Activated CD4-positive, alpha-beta T cell treated with anti-CD3 and anti-CD28 coated beads, Interleukin-10, Interleukin-2, amounts not matched to agents 100 ng/mL and 50 ng/mL, durations not matched to agents 16 hours and 8 hours (primary cell): ENCODE measurements around the gene LENG8.

Experiments
- DNase-seq: peaks from one replicate; pipeline ENCODE4 v3.0.0-alpha.2; 2020

Gene LENG8

DNA sequence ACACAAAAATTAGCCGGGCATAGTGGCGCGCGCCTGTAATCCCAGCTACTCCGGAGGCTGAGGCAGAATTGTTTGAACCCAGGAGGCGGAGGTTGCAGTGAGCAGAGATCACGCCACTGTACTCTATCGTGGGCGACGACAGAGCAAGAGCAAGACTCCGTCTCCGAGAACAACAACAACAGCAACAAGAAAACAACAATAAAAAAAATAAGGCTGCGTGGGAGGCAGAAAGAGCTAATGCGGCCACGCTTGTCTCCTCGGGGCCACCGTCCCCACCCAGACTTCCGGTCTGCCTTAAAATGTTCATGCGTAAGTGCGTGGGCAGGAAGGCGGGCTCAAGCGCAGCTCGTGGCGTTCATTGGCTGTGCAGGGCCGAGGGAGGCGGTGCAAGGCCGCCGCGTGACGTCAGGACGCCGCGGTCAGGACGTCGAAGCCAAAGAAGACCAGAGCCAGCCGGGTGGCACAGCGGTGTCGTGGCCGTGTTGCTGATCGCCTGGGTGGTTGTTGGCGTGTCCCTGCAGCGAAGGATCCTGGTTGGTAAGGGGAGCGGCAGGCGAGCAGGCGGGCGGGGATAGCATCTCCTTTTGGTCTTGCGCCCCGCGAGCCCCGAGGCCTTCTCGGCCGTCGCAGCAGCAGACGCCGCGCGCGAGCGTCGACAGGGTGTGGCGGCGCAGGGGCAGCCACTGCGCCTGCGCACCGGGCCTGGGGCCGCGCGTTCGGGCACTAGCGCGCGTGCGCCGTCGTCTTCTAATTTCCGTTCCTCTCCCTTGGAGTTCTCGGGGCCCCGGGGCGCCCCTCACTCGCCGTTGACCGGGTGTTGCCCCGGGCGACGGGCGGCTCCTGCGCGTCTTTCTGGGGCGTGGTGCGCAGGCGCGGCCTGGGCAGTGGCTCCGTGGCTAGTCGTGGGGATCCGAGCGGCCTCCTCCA is at the start of gene LENG8:
TSS of gene LENG8 (plus strand) at position 426 of the 927 bp plus-strand sequence. CDS start 2,146 bp downstream, outside the sequence.
- DNase-seq = peak; percentile 98

DNA sequence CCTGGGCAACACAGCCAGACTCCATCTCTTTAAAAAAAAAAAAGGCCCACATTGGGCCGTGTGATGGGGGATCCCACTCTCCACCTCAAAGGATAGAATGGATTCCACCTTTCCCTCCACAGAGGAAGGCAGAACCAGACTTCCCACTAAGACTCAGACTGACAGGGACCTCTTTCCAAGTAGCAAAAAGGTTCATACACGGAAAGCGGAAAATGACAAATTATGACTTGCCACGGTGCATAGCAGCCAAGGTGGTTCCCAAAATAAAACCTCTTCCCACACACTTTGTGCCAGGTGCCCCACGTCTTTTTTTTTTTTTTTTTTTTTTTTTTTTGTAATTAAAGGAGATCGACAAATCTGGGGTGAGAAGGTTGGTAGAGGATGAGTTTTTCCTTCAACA is 48.1 kb upstream of the LENG8 start:
- no peak for DNase-seq

DNA sequence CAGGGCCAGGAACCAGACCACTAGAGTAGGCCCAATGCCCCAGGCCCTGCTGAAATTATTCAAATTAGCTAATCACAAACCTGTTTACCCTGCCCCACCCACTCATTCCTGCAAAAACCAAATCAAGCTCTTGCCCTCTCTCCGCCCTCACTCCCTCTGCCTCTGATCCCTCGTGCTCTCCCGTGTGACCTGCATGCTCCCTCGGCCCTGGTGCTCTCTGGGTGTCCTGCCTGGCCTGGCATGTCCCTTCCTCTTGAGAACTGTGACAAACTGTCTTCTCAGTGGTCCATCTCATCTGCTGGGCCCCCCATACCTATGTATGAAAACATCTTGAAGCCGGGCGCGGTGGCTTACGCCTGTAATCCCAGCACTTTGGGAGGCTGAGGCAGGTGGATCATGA is 45.9 kb upstream of the LENG8 start:
- no peak for DNase-seq

DNA sequence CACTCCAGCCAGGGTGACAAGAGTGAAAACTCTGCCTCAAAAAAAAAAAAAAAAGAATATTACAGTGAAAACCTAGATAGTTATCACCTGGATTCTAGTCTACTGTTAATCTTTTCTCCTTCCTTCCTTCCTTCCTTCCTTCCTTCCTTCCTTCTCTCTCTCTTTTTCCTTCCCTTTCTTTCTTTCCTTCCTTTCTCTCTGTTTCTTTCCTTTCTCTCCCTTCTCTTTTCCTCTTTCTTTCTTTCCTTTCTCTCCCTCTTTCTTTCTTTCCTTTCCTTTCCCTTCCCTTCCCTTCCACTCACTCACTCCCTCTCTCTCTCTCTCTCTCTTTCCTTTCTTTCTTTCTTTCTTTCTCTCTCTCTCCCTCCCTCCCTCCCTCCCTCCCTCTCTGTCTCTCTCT is 43.4 kb upstream of the LENG8 start:
- DNase-seq = no peak

DNA sequence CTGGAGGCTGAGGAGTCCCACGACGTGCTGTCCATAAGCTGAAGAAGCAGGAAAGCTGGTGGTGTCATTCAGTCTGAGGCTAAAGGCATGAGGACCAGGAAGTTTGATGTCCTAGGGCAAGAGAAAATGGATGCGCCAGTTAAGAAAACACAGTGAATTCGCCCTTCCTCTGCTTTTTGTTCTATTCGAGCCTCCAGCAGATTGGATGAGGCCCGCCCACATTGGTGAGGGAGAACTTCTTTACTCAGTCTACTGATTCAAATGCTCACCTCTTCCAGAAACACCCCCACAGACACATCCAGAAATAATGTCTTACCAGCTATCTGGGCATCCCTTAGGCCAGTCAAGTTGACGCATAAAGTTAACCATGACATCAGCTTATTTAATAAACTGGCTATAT is 41.2 kb upstream of the LENG8 start:
- DNase-seq = no peak

DNA sequence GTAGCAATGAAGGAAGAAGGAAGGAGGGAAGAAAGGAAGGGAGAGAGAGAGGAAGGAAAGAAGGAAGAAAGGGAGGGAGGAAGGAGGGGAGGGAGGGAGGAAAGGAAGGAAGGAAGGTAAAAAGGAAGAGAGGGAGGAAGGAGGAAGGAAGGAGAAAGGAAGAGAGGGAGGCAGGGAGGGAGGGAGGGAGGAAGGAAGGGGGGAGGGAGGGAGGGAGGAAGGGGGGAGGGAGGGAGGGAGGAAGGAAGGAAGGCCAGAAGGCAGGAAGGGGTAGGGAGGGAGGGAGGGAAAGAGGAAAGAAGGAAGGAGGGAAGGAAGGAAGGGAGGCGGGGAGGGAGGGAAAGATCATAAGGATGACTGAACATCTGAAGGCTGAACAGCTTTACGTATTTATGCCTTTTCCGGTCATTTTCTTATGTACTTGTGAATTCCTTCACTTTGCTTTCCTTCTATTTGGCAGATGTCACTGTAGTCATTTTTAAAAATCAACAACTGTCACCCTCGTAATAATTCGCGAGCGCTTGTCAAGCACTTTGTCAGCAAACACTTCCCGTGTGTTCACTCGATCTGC is 40.5 kb upstream of the LENG8 start:
- DNase-seq = no peak

DNA sequence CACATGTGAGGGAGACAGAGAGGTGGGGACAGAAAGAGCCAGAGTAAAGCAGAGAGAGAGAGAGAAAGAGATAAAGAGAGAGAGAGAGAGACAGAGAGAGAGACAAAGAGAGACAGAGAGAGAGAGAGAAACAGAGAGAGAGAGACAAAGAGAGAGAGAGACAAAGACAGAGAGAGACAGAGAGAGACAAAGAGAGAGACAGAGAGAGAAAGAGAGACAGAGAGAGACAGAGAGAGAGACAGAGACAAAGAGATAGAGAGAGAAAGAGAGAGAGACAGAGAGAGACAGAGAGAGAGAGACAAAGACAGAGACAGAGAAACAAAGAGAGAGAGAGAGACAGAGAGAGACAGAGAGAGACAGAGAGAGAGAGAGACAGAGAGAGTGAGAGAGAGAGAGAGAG is 38.0 kb upstream of the LENG8 start:
- DNase-seq = no peak

DNA sequence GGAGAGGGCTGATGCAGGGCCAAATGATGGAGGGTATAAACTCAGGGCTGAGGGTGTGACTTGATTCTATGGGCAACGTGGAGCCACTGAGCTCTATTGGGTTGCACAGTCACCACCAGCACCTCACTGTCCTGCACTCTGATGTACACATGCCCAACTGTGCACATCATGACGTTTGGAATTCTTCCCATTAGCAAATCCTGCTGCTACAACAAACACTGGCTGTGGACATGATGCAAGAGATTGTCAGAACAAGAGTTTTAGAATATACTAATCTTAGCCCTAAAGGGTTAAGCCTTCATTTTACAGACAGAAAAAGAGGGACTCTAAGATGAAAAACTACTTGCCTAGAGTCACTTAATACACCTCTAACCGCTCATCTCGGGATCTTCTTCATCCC is 36.1 kb upstream of the LENG8 start:
- no peak for DNase-seq

DNA sequence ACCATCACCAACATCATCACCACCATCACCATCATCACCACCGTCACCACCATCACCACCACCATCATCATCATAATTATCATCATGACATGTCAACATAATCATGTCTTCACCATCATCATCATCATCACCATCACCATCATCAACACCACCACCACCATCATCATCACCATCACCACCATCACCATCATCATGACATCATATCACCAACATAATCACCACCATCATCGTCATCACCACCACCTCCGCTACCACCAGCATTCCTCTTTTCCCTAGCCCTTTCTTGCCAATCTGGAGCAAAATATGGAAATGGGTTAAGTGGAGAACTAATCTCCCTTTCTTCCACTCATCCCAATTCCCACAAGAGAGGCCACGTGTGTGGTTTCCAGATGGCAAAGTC is 34.8 kb upstream of the LENG8 start:
- no peak for DNase-seq

DNA sequence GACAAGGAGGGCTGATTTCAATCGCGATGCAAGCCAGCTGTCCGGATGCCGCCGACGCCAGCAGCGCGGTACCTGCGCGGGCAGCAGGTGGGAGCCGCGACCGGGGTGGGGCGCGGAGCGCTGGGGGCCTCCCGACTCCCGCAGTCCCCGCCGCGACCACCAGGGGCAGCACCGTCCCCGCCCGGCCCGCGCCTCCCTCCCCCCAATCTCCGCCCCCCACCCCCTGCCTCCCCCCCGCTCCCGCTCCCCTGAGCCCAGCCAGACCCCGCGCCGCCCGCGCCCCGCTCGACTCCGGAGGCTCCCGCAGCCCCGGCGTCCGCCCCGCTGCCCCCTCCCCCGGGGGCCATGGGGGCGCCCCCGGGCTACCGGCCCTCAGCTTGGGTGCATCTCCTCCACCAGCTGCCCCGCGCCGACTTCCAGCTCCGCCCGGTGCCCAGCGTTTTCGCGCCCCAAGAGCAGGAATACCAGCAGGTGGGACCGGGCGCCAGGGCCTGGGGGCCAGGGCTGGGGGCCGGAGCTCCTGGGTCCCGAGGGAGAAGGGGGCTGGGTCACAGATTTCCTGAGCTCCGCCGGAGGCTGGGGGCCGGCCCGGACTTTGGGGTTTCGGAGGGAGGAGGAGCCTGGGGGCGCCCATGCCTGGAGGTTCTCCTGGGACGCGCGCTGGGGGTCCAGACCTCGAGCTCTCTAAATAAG is 33.6 kb upstream of the LENG8 start, which contains the start of gene TTYH1:
TSS of gene TTYH1 (plus strand) at position 257 of the 693 bp plus-strand sequence. CDS start at position 346, 89 bp downstream.
- DNase-seq = no peak

DNA sequence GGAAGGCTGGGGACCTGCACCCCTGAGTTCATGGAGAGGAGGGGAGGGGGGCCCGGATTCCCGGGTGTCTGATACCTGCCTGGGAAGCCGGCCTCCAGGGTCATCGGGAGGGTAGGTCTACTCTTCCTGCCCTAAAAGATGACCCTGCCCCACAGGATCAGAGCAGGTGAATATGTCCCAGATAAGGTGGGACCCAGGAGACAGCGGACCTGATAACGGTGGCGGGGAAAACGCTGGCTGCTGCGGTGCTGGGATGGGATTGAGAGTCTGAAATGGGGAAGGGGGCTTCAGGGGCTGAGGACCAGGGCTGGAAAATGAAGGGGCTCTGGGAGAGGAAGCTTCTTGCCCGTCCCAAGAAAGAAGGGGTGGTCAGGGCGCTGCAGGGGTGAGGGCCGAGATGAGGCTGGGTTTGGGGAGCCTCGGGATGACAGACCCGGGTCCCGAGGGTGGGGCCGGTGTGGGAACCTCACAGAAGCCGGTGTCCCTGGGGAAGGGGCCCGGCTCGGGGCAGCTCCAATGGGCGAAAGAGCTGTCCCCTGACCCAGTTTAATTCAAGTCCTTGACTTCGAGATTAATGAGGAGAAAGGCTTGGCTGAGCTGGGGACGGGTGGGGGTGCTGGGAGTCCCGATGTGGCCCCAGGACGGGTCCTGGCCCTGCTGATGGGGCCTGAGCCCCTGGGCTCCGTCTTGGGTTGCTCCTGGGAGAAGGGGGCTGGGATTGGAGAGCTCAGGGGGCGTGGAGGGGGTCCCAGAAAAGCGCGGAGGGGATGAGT is 32.9 kb upstream of the LENG8 start:
- no peak for DNase-seq

DNA sequence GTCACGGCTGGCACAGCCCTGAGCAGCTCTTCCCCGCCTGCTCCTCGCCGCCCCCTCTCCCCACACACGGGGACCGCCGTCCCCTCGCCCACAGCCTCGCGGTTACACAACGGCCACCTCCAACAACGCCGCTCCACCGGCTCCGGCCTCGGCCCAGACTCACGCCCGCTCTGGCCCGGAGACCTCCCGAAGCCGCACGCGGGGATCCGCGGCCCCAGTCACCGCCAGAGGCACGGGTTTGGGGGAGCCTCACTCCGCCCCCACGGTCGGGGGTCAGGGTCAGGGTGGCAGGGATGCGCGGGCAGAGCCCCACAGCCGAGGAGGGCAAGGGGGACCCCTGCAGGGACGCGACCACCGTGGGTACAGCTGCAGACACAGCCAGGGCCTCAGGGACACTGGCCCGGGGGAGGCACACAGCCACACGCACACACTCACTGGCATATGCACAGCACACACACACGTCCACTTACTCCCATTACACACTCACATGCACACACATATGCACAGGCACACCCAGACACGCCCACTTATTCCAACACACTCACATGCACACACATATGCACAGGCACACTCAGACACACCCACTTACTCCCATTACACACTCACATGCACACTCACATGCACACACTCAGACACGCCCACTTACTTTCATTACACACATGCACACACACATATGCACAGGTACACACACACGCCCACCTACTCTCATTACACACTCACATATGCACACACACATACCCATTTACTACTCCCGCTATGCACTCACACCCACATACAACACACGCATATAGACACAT is 32.1 kb upstream of the LENG8 start:
- DNase-seq = no peak

DNA sequence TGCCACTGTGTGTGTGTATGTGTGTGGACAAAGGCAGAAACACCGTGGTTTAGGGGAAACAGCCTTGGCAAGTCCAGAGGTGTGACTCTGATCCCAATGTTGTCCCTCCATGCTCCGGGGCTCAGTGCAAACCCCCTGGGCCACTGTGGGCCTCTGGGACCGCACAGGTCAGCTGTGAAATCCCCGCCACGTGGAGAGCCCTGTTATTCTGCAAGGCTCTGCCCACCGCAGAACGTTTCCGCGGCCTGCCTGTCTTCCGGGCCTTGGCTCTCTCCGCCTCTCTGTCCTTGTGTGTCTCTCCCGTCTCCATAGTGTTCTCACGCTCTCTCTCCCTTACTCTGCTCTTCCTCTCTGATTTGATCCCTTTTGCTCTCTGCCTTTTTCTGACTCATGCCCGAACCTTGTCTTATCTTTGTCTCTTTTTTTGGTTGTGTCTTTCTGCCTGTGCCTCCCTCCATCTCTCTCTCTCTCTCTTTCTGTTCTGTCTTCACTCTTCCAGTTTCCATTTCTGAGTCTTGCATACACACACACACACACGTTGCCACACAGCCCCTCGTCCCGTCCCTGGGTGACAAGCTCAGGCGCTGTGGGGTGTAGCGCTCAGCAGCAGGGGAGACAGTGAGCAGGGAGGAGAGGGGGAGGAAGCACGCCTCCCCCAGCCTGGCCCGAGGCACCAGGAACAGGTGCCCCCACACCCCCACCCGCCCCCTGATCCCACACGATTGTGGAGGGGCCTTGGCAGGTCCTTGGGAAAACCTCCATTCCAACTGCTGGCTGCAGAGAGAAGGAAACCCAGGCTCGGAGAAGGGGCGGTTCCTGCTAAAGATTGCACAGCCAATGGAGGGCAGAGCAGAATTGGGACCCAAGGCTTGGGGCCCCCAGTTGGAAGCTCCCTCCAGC is 30.7 kb upstream of the LENG8 start:
- peak; percentile 38 for DNase-seq

DNA sequence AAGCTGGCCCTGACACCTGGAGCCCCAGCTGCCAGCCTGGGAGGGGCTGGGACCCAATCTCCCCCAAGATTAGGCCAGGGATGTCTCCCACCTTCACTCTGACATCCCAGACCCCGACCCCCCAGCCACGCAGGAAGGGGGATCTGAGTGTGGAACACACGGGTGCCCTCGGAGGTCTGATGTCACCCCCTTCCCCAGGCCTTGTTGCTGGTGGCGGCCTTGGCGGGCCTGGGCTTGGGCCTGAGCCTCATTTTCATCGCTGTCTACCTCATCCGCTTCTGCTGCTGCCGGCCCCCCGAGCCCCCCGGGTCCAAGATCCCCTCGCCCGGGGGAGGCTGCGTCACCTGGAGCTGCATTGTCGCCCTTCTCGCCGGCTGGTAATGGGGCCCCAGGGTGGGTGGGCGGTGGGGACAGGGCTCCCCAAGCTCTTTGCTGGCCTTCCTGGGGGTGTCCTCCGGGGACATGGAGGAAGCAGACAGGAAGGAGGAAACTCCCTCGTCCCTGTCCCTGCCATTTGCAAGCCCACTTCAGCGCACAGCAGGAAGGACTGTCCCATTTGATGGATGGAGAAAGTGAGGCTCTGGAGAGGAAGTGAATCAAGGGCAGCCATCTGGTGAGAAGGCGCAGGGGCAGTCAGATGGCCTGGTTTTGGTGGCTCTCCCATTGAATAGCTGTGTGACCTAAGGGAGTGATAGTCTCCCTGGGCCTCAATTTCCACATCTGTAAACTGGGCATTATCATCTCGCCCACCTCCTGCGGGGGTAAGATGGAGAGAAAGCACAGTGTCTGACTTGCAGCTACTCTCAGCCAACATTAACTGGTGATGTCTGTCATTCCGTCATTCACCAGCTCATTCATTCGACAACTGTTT is 29.8 kb upstream of the LENG8 start:
- no peak for DNase-seq

DNA sequence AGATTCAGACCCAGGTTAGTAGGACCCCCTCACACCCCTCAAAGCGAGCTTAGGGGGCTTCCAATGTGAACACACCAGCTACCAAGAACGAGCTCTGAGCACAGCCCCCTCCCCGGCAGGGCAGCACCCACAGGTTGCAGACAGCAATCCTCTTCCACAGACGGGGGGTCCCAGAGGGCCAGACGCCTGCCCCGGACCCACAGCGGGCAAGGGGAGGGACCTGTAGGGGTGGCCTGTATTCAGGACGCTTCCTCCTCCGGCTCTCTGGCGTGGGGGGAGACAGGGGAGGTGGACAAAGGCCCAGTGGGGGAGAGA is 29.0 kb upstream of the LENG8 start:
- DNase-seq = no peak

DNA sequence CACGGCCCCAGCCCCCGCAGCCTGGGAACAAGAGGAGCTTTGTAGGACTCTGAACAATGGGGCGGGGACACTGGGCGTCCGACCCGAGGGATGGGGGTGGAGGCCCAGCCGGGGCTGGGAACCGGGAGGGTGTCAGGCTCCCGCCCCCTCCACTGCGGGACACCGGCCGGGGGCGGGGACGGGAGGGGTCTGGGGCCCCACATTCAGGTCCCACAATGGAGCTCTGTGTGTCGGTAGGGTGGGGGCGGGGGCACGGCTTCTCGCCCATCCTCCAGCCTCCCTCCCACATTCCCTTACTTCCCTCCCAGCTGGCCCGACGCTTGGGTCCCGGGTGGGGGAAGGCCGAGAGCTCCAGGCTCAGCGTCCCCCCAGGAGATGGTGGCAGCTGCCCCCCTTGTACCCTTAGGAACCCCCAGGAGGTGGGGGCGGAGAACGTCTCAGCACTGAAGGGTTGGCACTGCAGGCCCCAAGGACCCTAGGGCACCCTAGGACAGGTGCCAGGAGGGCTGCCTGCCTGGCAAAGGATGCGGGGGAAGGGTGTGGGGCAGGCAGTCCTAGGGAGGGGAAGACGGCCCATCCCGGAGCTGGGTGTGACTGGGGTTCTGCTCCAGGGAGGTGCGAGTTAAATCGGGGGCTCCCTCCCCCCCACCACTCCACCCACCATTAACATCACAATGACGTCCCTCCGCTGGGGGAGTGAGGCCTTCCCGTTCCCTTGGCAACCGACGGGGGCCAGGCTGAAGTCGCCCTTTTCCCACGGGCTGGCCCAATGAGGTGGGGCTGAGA is 28.4 kb upstream of the LENG8 start:
- DNase-seq = no peak

DNA sequence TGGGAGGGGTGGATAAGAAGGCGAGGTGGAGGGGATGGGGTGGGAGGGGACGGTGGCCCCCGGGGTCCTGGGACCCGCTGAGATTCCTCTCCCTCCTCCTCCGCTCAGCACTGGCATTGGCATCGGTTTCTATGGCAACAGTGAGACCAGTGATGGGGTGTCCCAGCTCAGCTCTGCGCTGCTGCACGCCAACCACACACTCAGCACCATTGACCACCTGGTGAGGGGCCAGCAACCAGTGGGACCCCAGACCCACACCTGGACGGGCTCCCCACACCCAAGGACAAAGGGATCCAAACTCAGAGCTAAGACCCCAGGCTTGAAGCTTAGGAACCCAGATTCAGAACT is 27.9 kb upstream of the LENG8 start:
- no peak for DNase-seq

DNA sequence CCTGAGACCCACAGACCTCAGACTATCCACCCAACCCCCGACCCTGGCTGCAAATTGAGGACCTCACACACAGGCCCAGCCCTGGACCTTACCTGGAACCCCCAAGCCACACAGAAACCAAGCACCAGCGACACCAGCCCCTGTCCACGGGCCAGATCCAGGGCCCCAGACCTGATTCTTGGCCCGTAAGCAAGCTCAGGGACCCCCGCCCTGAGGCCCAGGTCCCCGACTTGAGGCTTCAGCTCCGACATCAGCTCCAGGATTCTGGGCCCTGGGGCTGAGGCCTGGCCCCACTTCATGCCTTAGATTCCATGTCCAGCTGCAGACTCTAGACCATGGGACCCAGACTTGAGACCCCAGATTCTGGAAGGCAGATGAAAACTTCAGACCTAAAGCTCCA is 27.5 kb upstream of the LENG8 start:
- no peak for DNase-seq

DNA sequence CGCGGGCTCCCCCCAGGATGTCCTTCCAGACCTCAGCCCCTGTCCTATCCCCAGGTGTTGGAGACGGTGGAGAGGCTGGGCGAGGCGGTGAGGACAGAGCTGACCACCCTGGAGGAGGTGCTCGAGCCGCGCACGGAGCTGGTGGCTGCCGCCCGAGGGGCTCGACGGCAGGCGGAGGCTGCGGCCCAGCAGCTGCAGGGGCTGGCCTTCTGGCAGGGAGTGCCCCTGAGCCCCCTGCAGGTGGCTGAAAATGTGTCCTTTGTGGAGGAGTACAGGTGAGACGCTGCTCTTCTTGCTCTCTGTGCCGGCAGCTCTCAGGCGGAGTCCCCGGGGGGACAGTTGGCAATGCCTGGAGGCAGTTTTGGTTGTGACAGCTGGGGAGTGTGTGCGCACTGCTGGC is 26.9 kb upstream of the LENG8 start:
- DNase-seq = no peak

DNA sequence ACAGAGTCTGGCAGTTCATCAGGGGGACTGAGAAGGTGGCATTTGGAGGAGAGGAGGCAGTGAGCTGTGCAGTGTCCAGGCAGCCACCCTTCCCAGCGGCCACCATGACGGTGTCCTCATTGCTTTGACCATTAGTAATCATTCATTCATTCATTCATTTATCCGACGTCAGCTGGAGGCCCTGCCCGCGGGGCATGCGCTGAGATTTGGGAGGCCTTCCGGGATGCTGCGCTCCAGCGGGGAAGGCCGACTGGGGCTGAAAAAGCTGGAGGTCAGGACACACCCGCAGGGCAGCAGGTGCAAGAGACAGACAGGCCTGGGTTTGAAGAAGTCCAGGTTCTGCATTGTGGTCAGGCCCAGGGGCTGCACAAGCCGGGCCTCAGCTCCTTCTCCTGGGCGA is 24.8 kb upstream of the LENG8 start:
- no peak for DNase-seq
